ENCODE results near the gene POU2AF2.

Gene POU2AF2

DNA sequence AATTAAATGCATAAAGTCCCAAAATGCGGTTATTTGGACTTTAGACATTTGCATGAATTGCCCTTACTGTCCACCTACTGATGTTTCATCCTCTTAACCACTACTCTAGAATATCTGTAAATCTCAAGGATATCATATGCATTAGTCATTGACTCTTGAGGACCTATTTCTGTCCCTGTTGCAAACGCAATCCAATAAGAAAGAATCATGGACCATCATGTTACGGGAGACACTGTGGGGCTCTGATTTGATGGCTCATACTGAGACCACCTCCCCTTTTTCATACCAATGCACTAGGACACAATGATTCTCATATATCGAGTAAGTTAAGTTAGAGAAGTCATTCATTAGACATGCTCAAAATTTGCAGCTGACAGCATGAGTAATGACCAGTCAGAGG lies 14.4 kb downstream of the POU2AF2 start:
- no peak for TF ChIP-seq TCF12 (IDR thresholded peaks at IDR 0.05; ENCODE audit: low read depth)
- no peak for TF ChIP-seq YY1 (IDR thresholded peaks at IDR 0.05; ENCODE audit: low read depth)
- TF ChIP-seq ZBTB7A (IDR thresholded peaks at IDR 0.05; ENCODE audit: low read depth) = no peak
- TF ChIP-seq, protein P1, sequence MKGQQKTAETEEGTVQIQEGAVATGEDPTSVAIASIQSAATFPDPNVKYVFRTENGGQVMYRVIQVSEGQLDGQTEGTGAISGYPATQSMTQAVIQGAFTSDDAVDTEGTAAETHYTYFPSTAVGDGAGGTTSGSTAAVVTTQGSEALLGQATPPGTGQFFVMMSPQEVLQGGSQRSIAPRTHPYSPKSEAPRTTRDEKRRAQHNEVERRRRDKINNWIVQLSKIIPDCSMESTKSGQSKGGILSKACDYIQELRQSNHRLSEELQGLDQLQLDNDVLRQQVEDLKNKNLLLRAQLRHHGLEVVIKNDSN (IDR thresholded peaks at IDR 0.05) = no peak
- no peak for TF ChIP-seq CEBPB (IDR thresholded peaks at IDR 0.05)
- no peak for TF ChIP-seq NFIC (IDR thresholded peaks at IDR 0.05)

- no peak for TF ChIP-seq TAF1 (IDR thresholded peaks at IDR 0.05; ENCODE audit: low read depth)
- no peak for TF ChIP-seq CEBPB (IDR thresholded peaks at IDR 0.05)
Observed at GRCh38 chr11:111260811-111261210, 15.3 kb downstream of the POU2AF2 start.

- TF ChIP-seq TEAD4 (IDR thresholded peaks at IDR 0.05) (no peak), MAX (IDR thresholded peaks at IDR 0.05) (no peak), REST (IDR thresholded peaks at IDR 0.05; ENCODE audit: low read depth) (no peak), TAF1 (IDR thresholded peaks at IDR 0.05; ENCODE audit: low read depth) (no peak), NFIC (IDR thresholded peaks at IDR 0.05) (no peak), YY1 (IDR thresholded peaks at IDR 0.05; ENCODE audit: low read depth) (no peak), ZBTB7A (IDR thresholded peaks at IDR 0.05; ENCODE audit: low read depth) (no peak), FOXM1 (IDR thresholded peaks at IDR 0.05; ENCODE audit: borderline replicate concordance, low read depth) (no peak), CREB1 (IDR thresholded peaks at IDR 0.05; ENCODE audit: low read depth) (no peak)
- TF ChIP-seq, protein P1 (IDR thresholded peaks at IDR 0.05) = no peak
Observed at GRCh38 chr11:111264646-111265045, 19.1 kb downstream of the POU2AF2 start.

DNA sequence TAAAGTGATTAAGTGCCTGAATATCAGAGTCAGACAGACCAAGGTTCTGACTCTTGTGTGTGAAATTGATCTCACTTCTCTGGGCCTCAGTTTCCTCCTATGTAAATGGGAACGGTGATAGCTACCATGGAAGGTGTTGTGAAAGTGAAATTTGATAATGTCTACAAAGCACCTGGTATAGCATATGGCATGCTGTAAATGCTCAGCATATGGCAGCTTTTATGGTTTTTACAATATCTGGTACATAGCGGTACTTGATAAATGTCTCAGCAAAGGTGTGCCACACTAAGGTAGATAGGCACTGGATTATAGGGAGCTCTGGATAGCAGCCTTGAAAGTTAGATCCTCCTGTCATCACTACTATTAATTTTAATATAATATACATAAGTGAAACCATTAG lies 19.9 kb downstream of the POU2AF2 start:
- TF ChIP-seq REST (IDR thresholded peaks at IDR 0.05; ENCODE audit: low read depth) (no peak), EP300 (IDR thresholded peaks at IDR 0.05; ENCODE audit: borderline replicate concordance) (no peak), TEAD4 (IDR thresholded peaks at IDR 0.05) (no peak), YY1 (IDR thresholded peaks at IDR 0.05; ENCODE audit: low read depth) (no peak), ZBTB7A (IDR thresholded peaks at IDR 0.05; ENCODE audit: low read depth) (no peak), FOXM1 (IDR thresholded peaks at IDR 0.05; ENCODE audit: borderline replicate concordance, low read depth) (no peak), NFIC (IDR thresholded peaks at IDR 0.05) (no peak), CEBPB (IDR thresholded peaks at IDR 0.05) (no peak), RAD21 (IDR thresholded peaks at IDR 0.05; ENCODE audit: low read depth) (no peak), CREB1 (IDR thresholded peaks at IDR 0.05; ENCODE audit: low read depth) (no peak)
- TF ChIP-seq, protein P1 (IDR thresholded peaks at IDR 0.05) = no peak

DNA sequence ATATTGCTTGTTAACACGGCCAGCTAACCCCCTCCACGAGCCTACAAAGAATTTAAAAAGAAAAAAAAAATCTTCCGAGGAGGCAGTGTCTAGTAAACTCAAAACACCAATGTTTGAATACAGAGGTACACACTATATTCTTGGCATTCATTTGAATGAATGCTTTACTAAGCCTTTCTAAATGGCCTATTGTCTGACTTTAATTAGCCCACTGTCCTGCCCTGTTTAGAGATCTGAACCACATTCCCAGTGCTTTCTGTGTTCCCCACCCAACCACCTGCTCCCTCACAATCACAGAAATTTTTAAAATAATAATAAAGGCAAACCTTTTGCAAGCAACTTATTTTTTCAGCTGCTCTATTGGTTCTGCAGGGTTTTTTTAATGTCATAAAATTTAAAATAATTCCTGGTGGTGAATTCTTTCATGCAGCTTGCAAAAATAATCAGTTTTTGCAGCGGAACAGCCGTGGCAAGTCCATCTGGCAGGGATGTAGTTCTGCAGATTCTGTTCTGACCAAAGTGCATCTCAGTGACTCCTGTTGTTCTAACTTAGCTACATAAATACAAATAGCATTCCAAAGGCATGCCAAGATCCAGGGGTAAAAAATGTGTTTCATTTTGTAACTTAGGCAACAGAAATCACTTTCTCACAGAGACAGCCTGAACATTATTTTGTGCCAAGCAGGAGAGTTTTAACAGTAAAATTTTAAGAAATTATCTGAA lies 23.8 kb downstream of the POU2AF2 start:
- TF ChIP-seq RAD21 (IDR thresholded peaks at IDR 0.05; ENCODE audit: low read depth) (no peak), CEBPB (IDR thresholded peaks at IDR 0.05) (no peak), REST (IDR thresholded peaks at IDR 0.05; ENCODE audit: low read depth) (no peak), YY1 (IDR thresholded peaks at IDR 0.05; ENCODE audit: low read depth) (no peak), FOXM1 (IDR thresholded peaks at IDR 0.05; ENCODE audit: borderline replicate concordance, low read depth) (no peak), NFIC (IDR thresholded peaks at IDR 0.05) (no peak), EP300 (IDR thresholded peaks at IDR 0.05; ENCODE audit: borderline replicate concordance) (no peak), TCF12 (IDR thresholded peaks at IDR 0.05; ENCODE audit: low read depth) (no peak), EGR1 (IDR thresholded peaks at IDR 0.05) (no peak)
- TF ChIP-seq, protein P1 (IDR thresholded peaks at IDR 0.05) = no peak
